Ovary (tissue), 3 donors: ENCODE measurements around the gene CUTA.

Experiments used
- EP300 ChIP-seq: sonication (generic); formaldehyde crosslinking; IDR thresholded peaks from one replicate; pipeline ENCODE4 v1.6.1; 2017; ENCODE audit warnings: antibody characterized with exemption
- POLR2A ChIP-seq: fragments of 450-650 bp; IDR thresholded peaks from one replicate; pipeline ENCODE4 v1.6.1; 2017; ENCODE audit warnings: antibody characterized with exemption, mild to moderate bottlenecking, moderate library complexity
- TF ChIP-seq, protein P1 (sequence below), 3 donors: fragments of 450-650 bp in 2 of 3; fragments of 200-600 bp in 1 of 3; IDR thresholded peaks; one replicate each; pipeline versions ENCODE4 v1.5.1 to v1.8.0; 2016 to 2022; ENCODE audit warnings: antibody characterized with exemption in 3 of 3, mild to moderate bottlenecking in 1 of 3
- donor health status: DM: no; HTN: no; CAD: no.

GRCh38 chr6:33367009-33367714, 50.7 kb downstream of the CUTA start:
- TF ChIP-seq, protein P1, sequence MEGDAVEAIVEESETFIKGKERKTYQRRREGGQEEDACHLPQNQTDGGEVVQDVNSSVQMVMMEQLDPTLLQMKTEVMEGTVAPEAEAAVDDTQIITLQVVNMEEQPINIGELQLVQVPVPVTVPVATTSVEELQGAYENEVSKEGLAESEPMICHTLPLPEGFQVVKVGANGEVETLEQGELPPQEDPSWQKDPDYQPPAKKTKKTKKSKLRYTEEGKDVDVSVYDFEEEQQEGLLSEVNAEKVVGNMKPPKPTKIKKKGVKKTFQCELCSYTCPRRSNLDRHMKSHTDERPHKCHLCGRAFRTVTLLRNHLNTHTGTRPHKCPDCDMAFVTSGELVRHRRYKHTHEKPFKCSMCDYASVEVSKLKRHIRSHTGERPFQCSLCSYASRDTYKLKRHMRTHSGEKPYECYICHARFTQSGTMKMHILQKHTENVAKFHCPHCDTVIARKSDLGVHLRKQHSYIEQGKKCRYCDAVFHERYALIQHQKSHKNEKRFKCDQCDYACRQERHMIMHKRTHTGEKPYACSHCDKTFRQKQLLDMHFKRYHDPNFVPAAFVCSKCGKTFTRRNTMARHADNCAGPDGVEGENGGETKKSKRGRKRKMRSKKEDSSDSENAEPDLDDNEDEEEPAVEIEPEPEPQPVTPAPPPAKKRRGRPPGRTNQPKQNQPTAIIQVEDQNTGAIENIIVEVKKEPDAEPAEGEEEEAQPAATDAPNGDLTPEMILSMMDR (IDR thresholded peaks at IDR 0.05) = no peak
- no peak for TF ChIP-seq POLR2A
- TF ChIP-seq EP300 = no peak
